PC-3 (cell line): ENCODE data around the gene ENAH. TPM values are rescaled to one million over a fixed set of nuclear protein-coding genes. Genes with fewer than 3 reads are reported as not detected.

Source experiments
- ATAC-seq: fragments of 200-7000 bp; cut with Tn5 transposase; 2 replicates; pipeline ENCODE4 v1.9.1; 2020; ENCODE audit warnings: mild to moderate bottlenecking, moderate library complexity
- BruUV-seq: library from RNA; stranded (reverse); fragments of 400-500 nt; replicated peaks from 2 replicates; lab custom pipeline; 2021; lab: Mats Ljungman, UMichigan
- CTCF ChIA-PET: fragments of 300-600 bp; sonication (Branson Sonifier 250); formaldehyde crosslinking; loops from one replicate; lab custom pipeline; 2022; ENCODE audit warnings: antibody characterized with exemption; lab: Charles Lee
- POLR2A ChIA-PET: fragments of 300-600 bp; sonication (Branson Sonifier 250); formaldehyde crosslinking; loops from one replicate; lab custom pipeline; 2022; ENCODE audit warnings: antibody characterized with exemption; ENCODE audit not compliant: unreplicated experiment; lab: Charles Lee
- DNase-seq: peaks from one replicate; pipeline ENCODE4 v3.0.0-alpha.2; 2015
- H2AFZ ChIP-seq: fragments of 300-600 bp; sonication (generic); 2 replicates; pipeline ENCODE4 v1.6.0; 2016; ENCODE audit warnings: antibody characterized with exemption, low read length
- H3F3A ChIP-seq: fragments of 300-600 bp; sonication (generic); one replicate; pipeline ENCODE4 v1.6.0; 2017; ENCODE audit warnings: antibody characterized with exemption, low read length, control low read depth, mild to moderate bottlenecking; ENCODE audit not compliant: unreplicated experiment
- H3K27ac ChIP-seq: fragments of 300-600 bp; sonication (generic); 2 replicates; pipeline ENCODE4 v1.5.1; 2016; ENCODE audit warnings: mild to moderate bottlenecking, low read length
- H3K27me3 ChIP-seq: fragments of 300-600 bp; sonication (generic); 2 replicates; pipeline ENCODE4 v1.6.1; 2016; ENCODE audit warnings: low read length, mixed read lengths
- H3K36me3 ChIP-seq: fragments of 300-600 bp; sonication (generic); 2 replicates; pipeline ENCODE4 v1.6.1; 2016; ENCODE audit warnings: low read depth, mixed run types, low read length, mixed read lengths
- H3K4me1 ChIP-seq: fragments of 300-600 bp; sonication (generic); 2 replicates; pipeline ENCODE4 v1.5.1; 2016; ENCODE audit warnings: low read length; ENCODE audit not compliant: insufficient read depth
- H3K4me2 ChIP-seq: fragments of 300-600 bp; sonication (generic); 2 replicates; pipeline ENCODE4 v1.6.0; 2016; ENCODE audit warnings: low read length
- H3K4me3 ChIP-seq: fragments of 300-600 bp; sonication (generic); 2 replicates; pipeline ENCODE4 v1.5.1; 2016; ENCODE audit warnings: mild to moderate bottlenecking, low read length, mixed read lengths
- H3K79me2 ChIP-seq: fragments of 300-600 bp; sonication (generic); 2 replicates; pipeline ENCODE4 v1.6.1; 2017; ENCODE audit warnings: low read length, mixed read lengths
- H3K9ac ChIP-seq: fragments of 300-600 bp; sonication (generic); 2 replicates; pipeline ENCODE4 v1.6.0; 2016; ENCODE audit warnings: mild to moderate bottlenecking, low read length
- H3K9me2 ChIP-seq: fragments of 300-600 bp; sonication (generic); replicated peaks from 2 replicates; pipeline ENCODE4 v1.6.1; 2016; ENCODE audit warnings: mixed run types, low read length, mixed read lengths
- H3K9me3 ChIP-seq: fragments of 300-600 bp; sonication (generic); 2 replicates; pipeline ENCODE4 v1.6.1; 2016; ENCODE audit warnings: low read length, mixed read lengths
- H4K20me1 ChIP-seq: fragments of 300-600 bp; sonication (generic); 2 replicates; pipeline ENCODE4 v1.6.1; 2016; ENCODE audit warnings: low read length, mixed read lengths
- EZH2 ChIP-seq: fragments of 300-600 bp; sonication (generic); IDR thresholded peaks from one replicate; pipeline ENCODE4 v1.6.1; 2017; ENCODE audit warnings: antibody characterized with exemption, mild to moderate bottlenecking, low read length; ENCODE audit not compliant: unreplicated experiment
- EZH2phosphoT487 ChIP-seq: fragments of 300-600 bp; sonication (generic); IDR thresholded peaks from 2 replicates; pipeline ENCODE4 v1.6.1; 2018; ENCODE audit warnings: mild to moderate bottlenecking, antibody characterized with exemption, low read length, borderline replicate concordance
- intact Hi-C: fragments of 100-400 bp; cut with micrococcal nuclease; formaldehyde crosslinking; loops from 2 replicates; pipeline ENCODE4 v1.9.0; 2023
- total RNA-seq: library from RNA; depleted of rRNA; stranded (reverse); fragments of >200 nt; gene quantifications from 2 replicates; pipeline ENCODE4 v1.2.3, GENCODE V29; 2014
- TF ChIP-seq, protein P1 (sequence below): fragments of 300-600 bp; sonication (generic); conservative IDR thresholded peaks from 2 replicates; pipeline ENCODE4 v1.5.1; 2017; ENCODE audit warnings: antibody characterized with exemption, low read depth, mild to moderate bottlenecking, low read length

The ENAH gene
- total RNA-seq, 1 experiment from 2014 or later, result 96.6 TPM

DNA sequence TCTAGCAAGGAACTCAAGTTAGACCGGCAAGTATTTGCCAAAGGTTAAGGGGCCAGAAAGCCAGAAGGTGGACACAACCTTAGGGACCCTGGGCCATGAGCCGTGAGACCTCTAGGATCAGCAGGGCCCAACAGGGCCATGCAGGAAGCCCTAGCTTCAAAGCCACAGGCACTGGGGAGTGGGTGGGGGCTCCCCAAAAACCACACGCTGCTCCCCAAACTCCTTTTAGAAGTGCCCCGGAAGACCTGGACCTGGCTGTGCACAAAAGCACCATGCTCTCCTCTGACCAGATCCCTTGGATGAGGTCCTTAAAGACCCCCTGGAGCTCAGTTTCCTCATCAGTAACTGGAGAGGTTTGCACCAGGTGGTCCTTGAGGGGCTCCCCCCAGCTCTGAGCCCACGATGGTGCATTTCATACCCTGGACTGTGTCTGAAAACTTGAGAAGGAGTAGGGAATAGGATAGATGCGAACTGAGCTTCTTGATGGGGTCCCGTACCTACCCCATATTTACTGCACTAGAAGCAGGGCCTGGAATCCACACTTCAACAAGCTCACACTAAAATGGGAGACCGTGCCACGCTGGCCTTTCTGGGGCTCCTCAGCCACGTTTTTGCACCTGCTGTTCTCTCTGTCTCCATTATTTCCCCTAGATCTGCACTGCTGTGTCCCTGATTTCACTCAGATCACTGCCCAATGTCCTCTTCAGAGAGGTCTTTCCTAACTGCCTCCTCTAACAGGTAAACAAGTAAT is 184.5 kb downstream of the ENAH start:
- no peak overlapping the region for H3K4me2 ChIP-seq

DNA sequence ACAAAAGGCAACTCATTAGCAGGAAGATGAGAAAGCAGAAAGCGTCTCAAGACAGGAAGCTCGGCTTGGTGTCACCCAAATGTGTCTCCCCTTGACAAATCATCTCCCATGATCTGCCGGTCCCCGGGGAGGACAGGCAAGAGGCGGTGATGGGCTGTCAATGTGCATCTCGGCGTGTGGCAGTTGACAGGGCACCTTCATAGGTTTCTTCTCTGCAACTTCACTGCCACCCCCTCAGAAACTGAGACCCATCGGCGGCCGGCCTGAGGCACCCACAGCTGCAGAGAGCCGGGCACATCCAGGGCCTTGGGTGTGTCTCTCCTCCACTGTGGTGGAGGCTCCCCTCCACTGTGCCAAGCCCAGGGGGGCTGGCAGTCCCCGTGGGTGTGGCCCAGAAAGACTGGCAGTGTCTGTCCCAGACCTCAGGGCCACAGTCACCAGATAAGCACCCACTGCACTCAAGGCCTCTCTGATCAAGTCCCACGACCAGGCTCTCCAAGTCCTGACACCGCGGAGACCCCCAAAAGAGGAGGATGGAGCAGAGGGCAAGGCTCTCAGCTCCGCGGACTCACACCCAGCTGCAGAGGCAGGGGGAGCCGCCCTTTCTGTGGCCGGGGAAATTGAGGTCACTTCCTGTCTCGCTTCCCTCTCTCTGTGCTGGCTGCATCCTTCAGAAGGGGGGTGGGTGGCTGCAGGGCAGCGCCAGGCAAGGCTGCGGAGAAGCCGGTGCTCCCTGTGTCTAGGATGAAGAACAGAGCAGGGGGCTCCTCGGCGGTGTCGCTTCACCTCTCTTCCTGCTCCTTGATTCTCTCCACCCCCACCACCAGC is 185.5 kb downstream of the ENAH start:
- Histone ChIP-seq H4K20me1 (no peaks in the 10 kb centered on the region), H3K4me3 (no peak overlapping the region), H3K36me3 (no peaks in the 10 kb centered on the region), H3K9me2 (no peaks in the 10 kb centered on the region), H3K9me3 (no peaks in the 10 kb centered on the region), H3K27me3 (no peaks in the 10 kb centered on the region), H3K27ac (no peak overlapping the region), H3K4me1 (peaks cover 36% of the 10 kb centered on the region), H3K4me2 (no peak overlapping the region), H3F3A (no peaks in the 10 kb centered on the region), H3K9ac (no peak overlapping the region), H3K79me2 (no peaks in the 10 kb centered on the region), H2AFZ (no peak overlapping the region)
- no peak for DNase-seq
- BruUV-seq, result no TSS peak
- TF ChIP-seq EZH2, result no peak
- TF ChIP-seq, protein P1, sequence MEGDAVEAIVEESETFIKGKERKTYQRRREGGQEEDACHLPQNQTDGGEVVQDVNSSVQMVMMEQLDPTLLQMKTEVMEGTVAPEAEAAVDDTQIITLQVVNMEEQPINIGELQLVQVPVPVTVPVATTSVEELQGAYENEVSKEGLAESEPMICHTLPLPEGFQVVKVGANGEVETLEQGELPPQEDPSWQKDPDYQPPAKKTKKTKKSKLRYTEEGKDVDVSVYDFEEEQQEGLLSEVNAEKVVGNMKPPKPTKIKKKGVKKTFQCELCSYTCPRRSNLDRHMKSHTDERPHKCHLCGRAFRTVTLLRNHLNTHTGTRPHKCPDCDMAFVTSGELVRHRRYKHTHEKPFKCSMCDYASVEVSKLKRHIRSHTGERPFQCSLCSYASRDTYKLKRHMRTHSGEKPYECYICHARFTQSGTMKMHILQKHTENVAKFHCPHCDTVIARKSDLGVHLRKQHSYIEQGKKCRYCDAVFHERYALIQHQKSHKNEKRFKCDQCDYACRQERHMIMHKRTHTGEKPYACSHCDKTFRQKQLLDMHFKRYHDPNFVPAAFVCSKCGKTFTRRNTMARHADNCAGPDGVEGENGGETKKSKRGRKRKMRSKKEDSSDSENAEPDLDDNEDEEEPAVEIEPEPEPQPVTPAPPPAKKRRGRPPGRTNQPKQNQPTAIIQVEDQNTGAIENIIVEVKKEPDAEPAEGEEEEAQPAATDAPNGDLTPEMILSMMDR, result no peak
- TF ChIP-seq EZH2phosphoT487, result no peak
- intact Hi-C loops, result no loop called here
- ATAC-seq, result no peak
- ChIA-PET CTCF (no interaction called here), POLR2A (interaction anchor here (0.6 kb wide), 2 partner anchors 8 to 129 kb away, joined by 3 to 7 read pairs; no protein-coding TSS in a partner anchor)

More for the DNA sequence above, 184.5 kb downstream of the ENAH start:
- H3K9me3 ChIP-seq, result no peaks in the 10 kb centered on the region
- BruUV-seq, result no TSS peak
- no peak for ATAC-seq
- intact Hi-C loops, result no loop called here
- no peaks in the 10 kb centered on the region for H3K36me3 ChIP-seq
- H3F3A ChIP-seq, result no peaks in the 10 kb centered on the region
- CTCF ChIA-PET, result interaction anchor here (0.7 kb wide), 1 partner anchor 350 kb away, joined by 3 read pairs; no protein-coding TSS in a partner anchor
- POLR2A ChIA-PET, result interaction anchor here (0.6 kb wide), 1 partner anchor 9 kb away, joined by 3 read pairs; no protein-coding TSS in a partner anchor
- peaks cover 26% of the 10 kb centered on the region for H3K4me1 ChIP-seq
- no peak overlapping the region for H3K27ac ChIP-seq
- no peak overlapping the region for H2AFZ ChIP-seq
- H4K20me1 ChIP-seq, result no peaks in the 10 kb centered on the region
- no peaks in the 10 kb centered on the region for H3K79me2 ChIP-seq
- DNase-seq, result no peak
- H3K4me3 ChIP-seq, result no peak overlapping the region
- H3K27me3 ChIP-seq, result no peaks in the 10 kb centered on the region
- no peaks in the 10 kb centered on the region for H3K9me2 ChIP-seq
- H3K9ac ChIP-seq, result no peak overlapping the region
- TF ChIP-seq EZH2phosphoT487, result no peak
- TF ChIP-seq EZH2, result no peak
- TF ChIP-seq, protein P1, result no peak
